Esophagus muscularis mucosa (tissue), 4 donors: ENCODE data around the gene PRSS8. TPM values are rescaled to one million over a fixed set of nuclear protein-coding genes. Genes with fewer than 3 reads are reported as not detected.

Source experiments
- DNase-seq: peaks from one replicate; pipeline ENCODE4 v3.0.0-alpha.2; 2017; ENCODE audit errors: extremely low spot score
- H3K27ac ChIP-seq, 4 donors: fragments of 200-600 bp; sonication (generic); replicated peaks in 1 of 4; 1 replicate in 3 of 4; 2 replicates in 1 of 4; pipeline ENCODE4 v1.5.1; 2016 to 2019; ENCODE audit warnings: mild to moderate bottlenecking in 1 of 4
- H3K27me3 ChIP-seq, 4 donors: fragments of 200-600 bp; sonication (generic); one replicate each; pipeline versions ENCODE4 v1.5.1 to v1.6.0; 2016 to 2019
- H3K36me3 ChIP-seq, 4 donors: fragments of 200-600 bp; sonication (generic); one replicate each; pipeline ENCODE4 v1.5.1; 2016 to 2019
- H3K4me1 ChIP-seq, 4 donors: fragments of 200-600 bp; sonication (generic); one replicate each; pipeline ENCODE4 v1.5.1; 2016 to 2019
- H3K4me3 ChIP-seq, 4 donors: fragments of 200-600 bp; sonication (generic); 1 replicate in 2 of 4; 2 replicates in 2 of 4; pipeline ENCODE4 v1.5.1; 2016 to 2019; ENCODE audit warnings: mild to moderate bottlenecking in 4 of 4, moderate library complexity in 1 of 4
- H3K9me3 ChIP-seq, 4 donors: fragments of 200-600 bp; sonication (generic); 1 replicate in 3 of 4; 2 replicates in 1 of 4; pipeline ENCODE4 v1.5.1; 2016 to 2019
- CTCF ChIP-seq, 3 experiments: fragments of 200-600 bp in 2 of 3; fragments of 450-650 bp in 1 of 3; sonication (generic) in 2 of 3; IDR thresholded peaks; one replicate each; pipeline ENCODE4 v1.5.1; 2017 to 2019; ENCODE audit warnings: antibody characterized with exemption in 3 of 3, mild to moderate bottlenecking in 2 of 3, moderate library complexity in 1 of 3
- EP300 ChIP-seq: sonication (generic); formaldehyde crosslinking; IDR thresholded peaks from one replicate; pipeline ENCODE4 v1.6.1; 2017; ENCODE audit warnings: antibody characterized with exemption
- POLR2A ChIP-seq: fragments of 450-650 bp; IDR thresholded peaks from one replicate; pipeline ENCODE4 v1.6.1; 2017; ENCODE audit warnings: antibody characterized with exemption, moderate library complexity, mild to moderate bottlenecking, low read depth
- POLR2AphosphoS5 ChIP-seq, 2 donors: sonication (generic); formaldehyde crosslinking; IDR thresholded peaks; one replicate each; pipeline ENCODE4 v1.6.1; 2017; ENCODE audit warnings: antibody characterized with exemption in 2 of 2
- WGBS: methylation state at CpG from one replicate; pipeline ENCODE4 v1.1.5; 2018; 5-methylcytosine and 5-hydroxymethylcytosine counted together
- intact Hi-C: fragments of 100-400 bp; cut with DNase I; formaldehyde crosslinking; loops from one replicate; pipeline ENCODE4 v1.15.1; 2023
- total RNA-seq, 4 donors: library from RNA; depleted of rRNA; stranded (reverse); fragments of >200 nt; gene quantifications; one replicate each; pipeline versions ENCODE4 v1.1.0 to v1.2.1, GENCODE V29; 2016

The PRSS8 gene
- total RNA-seq, result under 1 TPM in 1 of 4 donors, not detected in 3; 0.34 TPM

- Histone ChIP-seq H3K27me3 (peaks cover 0 to 25% (median 1%) of the 10 kb centered on the region in 4 donors), H3K4me3 (peak within 1 kb of the TSS in 1 of 4 donors; percentile 20), H3K9me3 (no peaks in the 10 kb centered on the region), H3K36me3 (peaks cover 12 to 27% (median 23%) of the 10 kb centered on the region in 4 donors), H3K4me1 (peaks cover 8 to 20% (median 12%) of the 10 kb centered on the region in 4 donors), H3K27ac (no peak within 1 kb of the TSS)
- TF ChIP-seq CTCF (IDR thresholded peaks at IDR 0.05) (no peak), POLR2A (no peak), EP300 (no peak), POLR2AphosphoS5 (IDR thresholded peaks at IDR 0.05) (no peak)
- 53% methylated on average over 20 of the region's 22 CpGs for WGBS
- no peak for DNase-seq
- intact Hi-C loops, result no loop called here
Observed at GRCh38 chr16:31135535-31136286, at the start of gene PRSS8. Gene PRSS8, minus strand, starts transcription at chr16:31135727. Its CDS starts 229 bp downstream, at chr16:31135498.

GRCh38 chr16:31184888-31185287 lies 49.4 kb upstream of the PRSS8 start:
- no peak for DNase-seq
- intact Hi-C loops, result no loop called here
- no peak for TF ChIP-seq POLR2AphosphoS5 (IDR thresholded peaks at IDR 0.05)
- TF ChIP-seq CTCF (IDR thresholded peaks at IDR 0.05), result no peak
- no peak for TF ChIP-seq EP300
- TF ChIP-seq POLR2A, result no peak
- peaks cover 26 to 39% (median 37%) of the 10 kb centered on the region in 4 donors for H3K4me1 ChIP-seq
- peaks cover 57 to 77% (median 74%) of the 10 kb centered on the region in 4 donors for H3K36me3 ChIP-seq
- no peaks in the 10 kb centered on the region for H3K27me3 ChIP-seq
- no peak overlapping the region for H3K4me3 ChIP-seq
- 88% methylated on average over 14 of the region's 14 CpGs for WGBS
- no peaks in the 10 kb centered on the region for H3K9me3 ChIP-seq
- H3K27ac ChIP-seq, result no peak overlapping the region

- intact Hi-C loops, result no loop called here
- Histone ChIP-seq H3K4me3 (no peak overlapping the region), H3K27me3 (no peaks in the 10 kb centered on the region), H3K36me3 (peaks cover 47 to 65% (median 63%) of the 10 kb centered on the region in 4 donors), H3K9me3 (no peaks in the 10 kb centered on the region), H3K4me1 (peaks cover 29 to 45% (median 44%) of the 10 kb centered on the region in 4 donors), H3K27ac (no peak overlapping the region)
- no peak for TF ChIP-seq POLR2AphosphoS5 (IDR thresholded peaks at IDR 0.05)
- TF ChIP-seq POLR2A, result no peak
- TF ChIP-seq CTCF (IDR thresholded peaks at IDR 0.05), result no peak
- TF ChIP-seq EP300, result no peak
- 65% methylated on average over 10 of the region's 10 CpGs for WGBS
- no peak for DNase-seq
Observed at GRCh38 chr16:31183432-31184428, 48.2 kb upstream of the PRSS8 start.

GRCh38 chr16:31182391-31182790 lies 46.9 kb upstream of the PRSS8 start:
- H3K4me3 ChIP-seq, result peak overlapping the region; percentile 80 to 99 (median 88)
- 20% methylated on average over 7 of the region's 7 CpGs for WGBS
- intact Hi-C loops, result no loop called here

More at GRCh38 chr16:31182391-31182790, 46.9 kb upstream of the PRSS8 start:
- Histone ChIP-seq H3K27me3 (no peaks in the 10 kb centered on the region), H3K4me1 (peaks cover 29 to 48% (median 45%) of the 10 kb centered on the region in 4 donors), H3K27ac (peak overlapping the region in 2 of 4 donors; percentile 4 to 97), H3K9me3 (no peaks in the 10 kb centered on the region), H3K36me3 (peaks cover 36 to 52% (median 50%) of the 10 kb centered on the region in 4 donors)
- TF ChIP-seq EP300, result no peak
- no peak for DNase-seq
